22Rv1 (cell line): ENCODE data around the gene MGAT4C.
"Not testable (repeated sequence)": the region's sequence is repeated elsewhere in the genome, so short reads cannot be mapped to it uniquely, and the experiment has no call there.

Experiments used
- H3K27ac ChIP-seq: fragments of 450-650 bp; 2 replicates; pipeline ENCODE4 v1.5.1; 2017
- ZFX ChIP-seq: fragments of 450-650 bp; IDR thresholded peaks from 2 replicates; pipeline ENCODE4 v1.6.1; 2017; ENCODE audit warnings: antibody characterized with exemption, borderline replicate concordance
- TF ChIP-seq, protein P1 (sequence below): fragments of 450-650 bp; IDR thresholded peaks from 2 replicates; pipeline ENCODE4 v1.5.1; 2017; ENCODE audit warnings: mild to moderate bottlenecking

The MGAT4C gene

DNA sequence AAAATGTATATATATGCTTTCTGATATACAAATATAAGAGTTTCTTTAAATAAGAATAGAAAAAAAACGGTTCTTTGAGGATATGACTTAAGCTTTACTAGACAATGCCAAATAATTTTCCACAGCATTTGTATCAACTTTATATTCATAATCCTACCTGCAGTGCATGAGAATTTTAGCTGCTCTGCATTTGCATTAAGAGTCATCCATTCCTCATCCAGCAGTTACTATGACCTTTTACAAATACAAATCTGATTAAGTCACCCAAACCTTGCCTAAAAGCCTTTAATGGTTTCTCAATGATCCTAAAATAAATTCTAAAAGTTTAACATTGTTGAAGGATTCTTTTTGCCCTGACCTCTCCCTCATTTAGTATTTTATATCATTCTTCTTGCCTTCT lies 116.5 kb downstream of the MGAT4C start:
- H3K27ac ChIP-seq: no peak overlapping the region
- no peak for TF ChIP-seq ZFX
- TF ChIP-seq, protein P1, sequence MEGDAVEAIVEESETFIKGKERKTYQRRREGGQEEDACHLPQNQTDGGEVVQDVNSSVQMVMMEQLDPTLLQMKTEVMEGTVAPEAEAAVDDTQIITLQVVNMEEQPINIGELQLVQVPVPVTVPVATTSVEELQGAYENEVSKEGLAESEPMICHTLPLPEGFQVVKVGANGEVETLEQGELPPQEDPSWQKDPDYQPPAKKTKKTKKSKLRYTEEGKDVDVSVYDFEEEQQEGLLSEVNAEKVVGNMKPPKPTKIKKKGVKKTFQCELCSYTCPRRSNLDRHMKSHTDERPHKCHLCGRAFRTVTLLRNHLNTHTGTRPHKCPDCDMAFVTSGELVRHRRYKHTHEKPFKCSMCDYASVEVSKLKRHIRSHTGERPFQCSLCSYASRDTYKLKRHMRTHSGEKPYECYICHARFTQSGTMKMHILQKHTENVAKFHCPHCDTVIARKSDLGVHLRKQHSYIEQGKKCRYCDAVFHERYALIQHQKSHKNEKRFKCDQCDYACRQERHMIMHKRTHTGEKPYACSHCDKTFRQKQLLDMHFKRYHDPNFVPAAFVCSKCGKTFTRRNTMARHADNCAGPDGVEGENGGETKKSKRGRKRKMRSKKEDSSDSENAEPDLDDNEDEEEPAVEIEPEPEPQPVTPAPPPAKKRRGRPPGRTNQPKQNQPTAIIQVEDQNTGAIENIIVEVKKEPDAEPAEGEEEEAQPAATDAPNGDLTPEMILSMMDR: no peak

- no peak overlapping the region for H3K27ac ChIP-seq
- TF ChIP-seq, protein P1: no peak
- TF ChIP-seq ZFX: no peak
These were observed 117.4 kb downstream of the MGAT4C start for GRCh38 chr12:86138770-86139169.

- TF ChIP-seq, protein P1: no peak
- TF ChIP-seq ZFX: no peak
- no peak overlapping the region for H3K27ac ChIP-seq
These were observed 118.3 kb downstream of the MGAT4C start for GRCh38 chr12:86137936-86138335.

- H3K27ac ChIP-seq: no peak overlapping the region
- TF ChIP-seq, protein P1: no peak
- no peak for TF ChIP-seq ZFX
These were observed 121.6 kb downstream of the MGAT4C start for GRCh38 chr12:86134561-86134960.

GRCh38 chr12:86126900-86127299 lies 129.3 kb downstream of the MGAT4C start:
- not testable (repeated sequence) for H3K27ac ChIP-seq

GRCh38 chr12:86122846-86123468 lies 133.2 kb downstream of the MGAT4C start:
- TF ChIP-seq ZFX: no peak
- TF ChIP-seq, protein P1: no peak
- H3K27ac ChIP-seq: no peak overlapping the region

GRCh38 chr12:86118161-86118560 lies 138.0 kb downstream of the MGAT4C start:
- no peak overlapping the region for H3K27ac ChIP-seq
- TF ChIP-seq ZFX: no peak
- TF ChIP-seq, protein P1: no peak

DNA sequence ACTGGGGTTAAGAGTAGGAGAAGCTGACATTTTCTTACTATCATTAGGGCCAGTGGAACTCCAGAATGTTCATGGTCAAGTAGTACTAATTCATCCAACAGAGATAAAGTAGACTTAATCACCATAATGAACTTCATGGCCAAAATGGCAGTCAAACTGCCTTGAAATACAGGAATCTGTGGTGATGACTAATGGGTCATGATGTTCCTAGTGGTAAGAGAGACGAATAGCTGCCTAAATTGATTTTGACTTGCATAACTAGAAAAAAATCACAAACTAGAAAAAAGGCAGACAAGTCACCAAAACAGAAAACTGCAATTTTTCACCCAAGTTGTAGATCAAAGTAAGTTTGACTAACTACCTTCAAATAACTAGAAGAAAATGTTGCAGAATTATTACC lies 138.5 kb downstream of the MGAT4C start:
- H3K27ac ChIP-seq: no peak overlapping the region
- TF ChIP-seq ZFX: no peak
- TF ChIP-seq, protein P1: no peak
